Hypothalamus (tissue), 51 donors: ENCODE results near the gene ZFAND2B.
"Not testable (repeated sequence)": the region's sequence is repeated elsewhere in the genome, so short reads cannot be mapped to it uniquely, and the experiment has no call there.

Experiments
- DNase-seq, 51 donors: peaks; one replicate each; lab custom pipeline; 2025; lab: John Stamatoyannopoulos, UW

The ZFAND2B gene

DNA sequence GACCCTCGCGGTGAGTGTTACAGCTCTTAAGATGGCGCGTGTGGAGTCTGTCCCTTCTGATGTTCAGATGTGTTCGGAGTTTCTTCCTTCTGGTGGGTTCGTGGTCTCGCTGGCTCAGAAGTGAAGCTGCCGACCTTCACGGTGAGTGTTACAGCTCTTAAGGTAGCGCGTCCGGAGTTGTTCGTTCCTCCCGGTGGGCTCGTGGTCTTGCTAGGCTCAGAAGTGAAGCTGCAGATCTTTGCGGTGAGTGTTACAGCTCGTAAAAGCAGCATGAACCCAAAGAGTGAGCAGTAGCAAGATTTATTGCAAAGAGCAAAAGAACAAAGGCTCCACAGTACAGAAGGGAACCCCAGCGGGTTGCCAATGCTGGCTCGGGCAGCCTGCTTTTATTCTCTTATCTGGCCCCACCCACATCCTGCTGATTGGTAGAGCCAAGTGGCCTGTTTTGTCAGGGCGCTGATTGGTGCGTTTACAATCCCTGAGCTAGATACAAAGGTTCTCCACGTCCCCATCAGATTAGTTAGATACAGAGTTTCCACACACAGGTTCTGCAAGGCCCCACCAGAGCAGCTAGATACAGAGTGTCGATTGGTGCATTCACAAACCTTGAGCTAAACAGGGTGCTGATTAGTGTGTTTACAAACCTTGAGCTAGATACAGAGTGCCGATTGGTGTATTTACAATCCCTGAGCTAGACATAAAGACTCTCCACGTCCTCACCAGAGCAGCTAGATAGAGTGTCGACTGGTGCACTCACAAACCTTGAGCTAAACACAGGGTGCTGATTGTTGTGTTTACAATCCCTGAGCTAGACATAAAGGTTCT is 5.9 kb upstream of the ZFAND2B start:
- peak in 3 of 51 donors; percentile 7 to 20 (median 13) for DNase-seq

DNA sequence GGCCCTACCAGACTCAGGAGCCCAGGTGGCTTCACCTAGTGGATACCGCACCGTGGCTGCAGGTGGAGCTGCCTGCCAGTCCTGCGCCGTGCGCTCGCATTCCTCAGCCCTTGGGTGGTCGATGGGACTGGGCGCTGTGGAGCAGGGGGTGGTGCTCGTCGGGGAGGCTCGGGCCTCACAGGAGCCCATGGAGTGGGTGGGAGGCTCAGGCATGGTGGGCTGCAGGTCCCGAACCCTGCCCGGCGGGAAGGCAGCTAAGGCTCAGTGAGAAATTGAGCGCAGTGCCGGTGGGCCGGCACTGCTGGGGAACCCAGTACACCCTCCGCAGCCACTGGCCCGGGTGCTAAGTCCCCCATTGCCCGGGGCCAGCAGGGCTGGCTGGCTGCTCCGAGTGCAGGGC is 5.3 kb upstream of the ZFAND2B start:
- DNase-seq, result not testable (repeated sequence)

DNA sequence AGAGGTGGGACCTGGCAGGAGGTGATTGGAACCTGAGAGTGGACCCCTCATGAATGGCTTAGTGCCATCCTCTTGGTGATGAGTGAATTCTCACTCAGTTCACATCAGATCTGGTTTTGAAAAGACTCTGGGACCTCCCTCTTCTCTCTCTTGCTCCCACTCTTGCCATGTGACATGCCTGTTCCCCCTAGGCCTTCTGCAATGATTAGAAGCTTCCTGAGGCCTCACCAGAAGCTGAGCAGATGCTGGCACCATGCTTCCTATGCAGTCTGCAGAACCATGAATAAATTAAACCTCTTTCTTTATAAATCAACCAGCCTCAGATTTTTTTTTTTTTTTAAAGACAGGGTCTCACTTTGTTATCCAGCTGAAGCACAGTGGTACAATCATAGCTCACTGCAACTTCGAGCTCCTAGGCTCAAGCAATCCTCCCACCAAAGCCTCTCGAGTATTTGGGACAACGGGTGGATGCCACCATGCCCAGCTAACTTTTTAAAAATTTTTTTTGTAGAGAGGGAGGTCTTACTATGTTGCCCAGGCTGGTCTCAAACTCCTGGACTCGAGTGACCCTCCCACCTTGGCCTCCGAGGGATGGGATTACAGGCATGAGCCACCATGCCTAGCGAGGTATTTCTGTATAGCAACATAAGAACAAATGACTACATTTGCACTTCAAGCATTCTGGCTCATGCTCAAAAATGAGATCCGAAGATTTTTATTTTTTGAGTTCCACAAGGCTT is 2.0 kb upstream of the ZFAND2B start:
- no peak for DNase-seq

DNA sequence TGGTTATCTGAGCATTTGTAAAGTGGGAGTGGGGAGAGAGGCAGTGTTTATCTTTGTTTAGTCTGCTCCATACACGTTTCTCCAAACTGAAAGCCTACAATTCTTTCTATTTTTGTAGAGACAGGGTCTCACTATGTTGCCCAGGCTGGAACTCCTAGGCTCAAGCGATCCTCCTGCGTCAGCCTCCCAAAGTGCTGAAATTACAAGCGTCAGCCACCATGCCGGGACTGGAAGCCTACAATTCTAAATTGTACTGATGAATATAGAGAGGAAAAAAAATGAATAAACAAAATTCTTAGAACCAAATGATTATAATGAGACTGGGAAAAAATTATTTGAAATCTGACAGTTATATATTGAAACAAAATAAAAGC is 1.4 kb upstream of the ZFAND2B start:
- DNase-seq, result no peak

DNA sequence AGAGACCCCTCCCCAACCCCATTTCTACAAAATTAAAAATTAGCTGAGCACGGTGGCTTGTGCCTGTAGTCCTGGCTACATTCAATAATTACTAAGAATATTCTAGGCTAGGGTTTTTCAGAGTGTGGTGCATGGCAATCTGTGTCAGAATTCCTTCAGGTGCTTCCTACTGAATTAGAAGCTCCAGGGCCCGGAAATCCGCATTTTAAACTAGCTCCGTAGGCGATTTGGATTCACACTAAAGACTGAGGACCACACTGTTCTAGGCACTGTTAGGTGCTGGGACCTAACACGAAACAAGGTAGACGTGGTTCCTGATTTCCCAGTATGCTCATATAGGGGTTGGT is 628 bp upstream of the ZFAND2B start:
- peak in 1 of 51 donors; percentile 34 for DNase-seq

DNA sequence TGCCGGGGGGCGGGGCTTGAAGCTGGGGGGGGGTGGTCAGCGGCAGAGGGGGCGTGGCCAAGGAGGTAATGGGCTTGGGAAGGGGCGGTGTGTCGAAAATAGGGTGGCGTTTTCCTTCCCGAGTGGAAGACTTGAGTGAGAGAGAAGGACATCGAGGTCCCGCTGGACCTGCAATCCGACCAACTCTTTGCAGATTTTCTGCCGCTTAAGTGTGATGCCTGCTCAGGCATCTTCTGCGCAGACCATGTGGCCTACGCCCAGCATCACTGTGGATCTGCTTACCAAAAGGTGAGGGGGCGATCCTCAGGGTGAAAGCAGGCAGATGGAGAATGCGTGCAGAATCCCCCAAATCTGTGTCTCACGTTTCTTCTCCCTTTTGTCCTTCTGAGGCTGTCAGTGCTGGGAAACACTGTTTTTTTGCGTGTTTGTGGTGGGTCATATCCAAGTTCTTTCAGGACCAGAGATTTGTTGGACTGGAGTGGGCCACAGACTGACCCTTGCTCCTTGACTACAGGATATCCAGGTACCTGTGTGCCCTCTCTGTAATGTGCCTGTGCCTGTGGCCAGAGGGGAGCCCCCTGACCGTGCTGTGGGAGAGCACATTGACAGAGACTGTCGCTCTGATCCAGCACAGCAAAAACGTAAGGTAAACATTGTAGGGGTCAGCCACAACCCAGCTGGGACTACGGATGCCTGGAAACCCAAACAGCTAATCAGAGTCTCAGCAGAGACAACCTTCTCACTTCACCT is 727 bp downstream of the ZFAND2B start:
- peak in 3 of 51 donors; percentile 35 to 75 (median 71) for DNase-seq

DNA sequence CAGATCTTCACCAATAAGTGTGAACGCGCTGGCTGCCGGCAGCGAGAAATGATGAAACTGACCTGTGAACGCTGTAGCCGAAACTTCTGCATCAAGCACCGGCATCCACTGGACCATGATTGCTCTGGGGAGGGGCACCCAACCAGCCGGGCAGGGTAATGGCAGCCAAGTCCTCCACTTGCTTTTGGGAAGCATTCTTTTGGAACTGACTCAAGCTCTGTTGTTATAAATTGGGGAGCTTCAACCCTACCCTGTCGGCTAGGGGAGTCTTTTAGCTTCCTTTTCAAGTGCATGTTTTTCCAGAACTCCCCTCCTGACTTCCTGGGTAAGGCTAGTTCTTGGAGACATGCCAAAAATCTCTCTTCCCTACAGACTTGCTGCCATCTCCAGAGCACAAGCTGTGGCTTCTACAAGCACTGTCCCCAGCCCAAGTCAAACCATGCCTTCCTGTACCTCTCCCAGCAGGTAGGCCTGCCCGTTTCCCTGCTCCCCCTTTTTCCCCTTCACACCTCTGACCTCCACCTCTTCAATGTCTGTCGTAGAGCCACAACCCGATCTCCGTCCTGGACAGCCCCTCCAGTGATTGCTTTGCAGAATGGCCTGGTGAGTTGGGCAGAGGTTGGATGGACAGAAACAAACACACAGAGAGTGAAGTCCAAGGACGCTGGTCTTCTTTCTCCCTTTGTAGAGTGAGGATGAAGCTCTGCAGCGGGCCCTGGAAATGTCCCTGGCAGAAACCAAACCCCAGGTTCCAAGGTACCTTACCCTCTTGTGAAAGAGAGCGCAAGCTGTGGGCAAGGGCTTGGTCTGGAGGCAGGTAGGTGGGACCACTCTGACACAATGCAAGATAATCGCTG is 1.5 kb downstream of the ZFAND2B start:
- DNase-seq, result no peak

DNA sequence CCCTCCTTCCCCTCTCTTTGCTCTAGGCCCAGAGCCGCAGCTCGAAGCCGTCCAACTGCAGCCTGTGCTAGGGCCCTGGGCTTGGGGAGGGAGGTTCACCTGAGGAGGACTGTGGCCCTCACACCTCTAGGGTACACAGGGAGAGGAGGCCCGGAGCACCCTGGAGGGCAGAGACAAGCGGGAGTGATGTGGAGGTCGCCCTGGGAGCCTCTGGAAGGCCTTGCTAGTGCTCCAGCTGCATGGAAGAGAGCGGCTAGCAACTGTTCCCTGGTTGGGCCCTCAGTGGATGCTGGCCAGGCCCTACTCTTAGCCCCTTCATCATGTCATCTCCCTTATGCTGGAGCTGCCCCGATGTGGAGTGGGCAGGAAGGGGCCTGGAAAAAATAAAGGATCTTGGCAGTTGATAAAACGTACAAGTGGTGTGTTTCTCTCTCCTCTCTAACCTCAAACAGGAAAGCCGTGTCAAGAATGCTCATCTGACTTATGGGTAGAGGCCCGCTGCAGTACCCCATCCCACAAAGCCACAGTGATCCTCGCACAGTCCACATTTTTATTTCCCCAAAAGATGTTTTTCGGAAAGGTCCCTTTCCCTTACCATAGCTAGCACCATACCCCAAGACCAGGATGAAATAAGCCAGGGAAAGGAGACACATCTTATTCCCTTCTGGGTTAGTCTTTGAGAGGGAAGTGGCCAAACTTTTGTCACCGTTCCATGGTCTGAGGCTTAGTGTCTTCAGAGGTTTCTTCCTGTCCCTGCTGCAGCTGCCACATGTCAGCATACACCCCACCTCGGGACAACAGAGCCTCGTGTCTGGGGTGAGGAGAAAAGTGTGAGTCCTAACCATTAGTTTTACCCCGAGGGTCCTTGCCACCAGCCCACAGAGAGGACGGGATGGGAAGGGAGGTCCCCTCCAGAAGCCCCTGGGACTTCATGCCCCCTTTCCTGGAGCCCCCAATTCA is 2.9 kb downstream of the ZFAND2B start:
- DNase-seq, result no peak

DNA sequence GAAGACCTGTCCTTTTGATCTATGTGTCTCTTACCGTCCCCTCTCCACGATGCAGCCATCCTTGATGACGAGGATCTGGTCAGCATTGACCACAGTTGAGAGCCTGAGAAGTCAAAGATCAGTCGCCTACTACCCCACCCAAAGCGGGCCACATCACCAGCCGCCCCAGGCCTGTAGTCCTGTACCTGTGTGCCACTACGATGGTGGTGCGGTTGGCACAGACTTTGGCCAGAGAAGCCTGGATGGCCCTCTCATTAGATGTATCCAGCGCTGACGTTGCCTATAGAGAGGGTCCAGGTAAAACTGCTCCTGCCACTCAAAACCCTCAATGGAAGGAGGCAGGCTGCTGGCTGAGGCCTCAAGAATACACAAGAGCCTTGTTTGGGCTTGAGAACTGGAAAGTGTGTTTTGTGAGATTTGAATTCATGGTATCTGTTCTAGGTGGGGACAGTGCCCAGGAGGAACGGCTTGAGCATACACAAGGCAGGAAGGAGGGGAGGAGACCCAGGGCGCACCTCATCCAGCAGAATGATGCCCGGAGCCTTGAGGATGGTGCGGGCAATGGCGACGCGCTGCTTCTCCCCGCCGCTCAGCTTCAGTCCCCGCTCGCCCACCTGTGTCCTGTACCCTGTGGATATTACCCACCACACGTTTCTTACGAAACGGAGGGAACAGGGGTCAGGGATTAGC is 3.8 kb downstream of the ZFAND2B start:
- DNase-seq, result no peak

DNA sequence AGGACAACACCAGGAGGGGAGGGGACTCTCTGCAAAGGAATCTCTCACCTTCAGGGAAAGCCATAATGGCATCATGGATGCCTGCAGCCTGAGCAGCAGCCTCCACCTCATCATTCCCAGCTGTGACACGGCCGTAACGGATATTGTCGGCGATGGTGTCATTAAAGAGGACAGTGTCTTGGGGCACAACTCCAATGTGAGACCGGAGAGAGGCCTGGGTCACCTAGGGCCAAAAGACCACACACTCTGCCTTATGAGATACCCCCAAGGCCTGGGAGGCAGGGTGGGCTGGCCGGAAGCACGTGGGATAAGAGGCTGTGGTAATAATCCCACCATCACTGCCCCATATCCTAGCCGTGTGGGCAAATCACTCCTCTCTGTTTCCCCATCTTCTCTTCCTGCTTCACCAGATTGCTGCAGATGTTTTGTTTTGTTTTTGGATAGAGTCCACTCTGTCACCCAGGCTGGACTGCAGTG is 4.3 kb downstream of the ZFAND2B start:
- no peak for DNase-seq

DNA sequence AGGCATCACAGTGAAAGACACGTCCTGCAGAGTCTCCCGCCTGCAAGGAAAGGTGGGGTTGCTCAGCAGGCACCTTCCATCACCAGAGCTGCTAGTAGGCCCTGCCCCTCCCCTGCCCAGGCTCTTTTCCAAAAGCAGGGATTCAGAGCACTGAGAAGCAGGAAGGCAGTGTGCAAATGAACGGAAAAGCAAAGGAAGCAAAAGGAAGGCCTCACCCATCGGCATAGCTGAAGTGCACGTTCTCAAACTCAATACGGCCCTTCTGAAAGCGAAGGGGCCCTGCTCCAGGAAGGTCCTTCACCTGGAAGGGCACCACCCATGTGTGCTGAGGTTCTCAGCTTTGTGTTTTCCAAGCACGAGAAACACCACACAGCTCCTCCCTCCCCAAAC is 6.4 kb downstream of the ZFAND2B start:
- DNase-seq, result no peak

DNA sequence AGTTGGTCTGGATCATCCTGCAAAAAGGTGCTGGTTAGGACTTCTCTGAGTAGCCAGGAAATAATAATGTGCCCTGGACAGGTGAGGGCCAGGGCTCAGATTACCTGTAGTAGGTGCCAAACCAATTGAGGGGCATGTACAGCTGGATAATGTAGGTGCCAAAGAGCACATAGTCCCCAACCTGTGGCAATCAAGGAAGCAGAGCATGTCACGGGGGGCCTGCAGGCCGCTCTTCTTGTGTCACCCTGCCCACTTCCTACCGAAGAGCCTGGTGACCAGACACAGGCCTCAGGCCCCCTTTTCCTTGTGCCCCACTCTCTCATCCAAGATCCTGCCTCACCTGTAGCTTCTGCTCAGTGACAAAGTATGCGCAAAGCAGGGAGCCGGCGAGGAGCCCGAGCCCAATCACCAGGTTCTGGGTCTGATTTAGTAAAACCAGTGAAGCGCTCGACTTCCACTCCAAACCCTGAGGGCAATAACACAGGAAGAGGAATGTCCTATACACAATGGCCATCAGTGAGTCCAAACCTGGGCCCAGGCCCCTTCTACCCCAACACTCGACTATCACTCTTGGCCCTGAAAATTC is 7.0 kb downstream of the ZFAND2B start:
- no peak for DNase-seq

DNA sequence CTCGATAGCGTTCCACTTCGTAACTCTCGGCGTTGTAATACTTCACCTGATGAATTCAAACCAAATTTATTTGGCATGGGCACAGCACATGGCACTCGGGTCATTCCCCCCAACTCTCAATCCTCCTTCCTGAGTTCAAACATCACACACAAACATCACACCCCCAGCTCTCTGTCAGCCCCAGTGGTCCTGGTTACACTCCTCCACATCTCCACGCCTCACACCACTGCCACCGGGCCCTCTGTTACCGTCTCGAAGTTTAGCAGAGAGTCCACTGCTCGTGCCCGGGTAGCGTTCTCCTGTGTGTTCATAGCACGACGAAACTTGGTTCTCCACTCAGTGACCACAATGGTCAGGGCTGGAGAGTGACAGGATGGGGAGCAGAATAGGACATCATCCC is 7.6 kb downstream of the ZFAND2B start:
- DNase-seq, result no peak

DNA sequence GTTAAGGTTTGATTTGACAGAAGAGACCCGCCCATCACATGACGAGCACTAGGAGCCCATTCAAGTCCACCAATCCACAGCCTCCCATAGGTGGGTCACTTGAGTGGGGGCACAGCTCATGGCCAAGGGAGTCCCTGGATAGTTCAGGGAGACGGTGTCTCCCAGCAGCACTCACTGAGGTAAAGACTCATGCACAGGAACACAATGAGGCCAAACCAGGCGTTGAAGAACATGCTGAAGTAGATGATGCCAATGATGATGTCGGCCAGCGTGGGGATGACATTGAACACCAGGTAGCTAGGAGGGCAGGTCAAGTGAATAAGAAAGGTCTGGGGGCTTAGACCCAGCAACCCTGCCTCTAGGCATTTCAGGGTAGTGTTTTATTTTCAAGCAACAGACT is 8.2 kb downstream of the ZFAND2B start:
- no peak for DNase-seq

DNA sequence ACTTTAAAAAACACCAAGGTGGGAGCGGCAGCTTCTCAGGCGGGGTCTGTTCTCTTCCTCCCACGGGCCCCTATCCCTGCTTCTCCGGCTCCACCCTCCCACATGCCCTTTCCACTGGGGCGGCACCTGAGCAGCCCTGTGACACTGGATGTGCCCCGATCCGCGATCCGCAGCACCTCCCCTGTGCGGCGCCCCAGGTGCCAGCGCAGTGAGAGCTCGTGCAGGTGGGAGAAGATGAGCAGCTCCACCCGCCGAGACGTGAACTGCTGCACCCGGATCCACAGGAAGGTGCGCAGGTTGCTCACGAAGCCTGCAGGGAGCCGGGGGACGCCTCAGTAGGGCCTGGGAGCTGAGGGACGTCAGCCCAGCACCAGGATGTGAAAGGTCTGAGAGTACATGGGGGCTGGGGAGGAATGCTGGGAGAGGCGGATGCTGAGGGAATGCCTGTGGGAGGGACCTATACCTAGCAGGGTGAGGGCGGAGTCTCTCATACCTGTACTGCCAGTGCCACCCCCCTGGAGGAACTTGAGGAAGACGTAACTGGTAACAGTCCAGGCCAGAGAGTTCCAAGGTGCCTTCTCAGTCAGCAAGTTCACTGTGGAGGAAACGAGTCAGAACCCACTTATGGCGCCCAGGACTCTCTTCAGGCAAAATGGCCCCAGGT is 9.4 kb downstream of the ZFAND2B start:
- no peak for DNase-seq

DNA sequence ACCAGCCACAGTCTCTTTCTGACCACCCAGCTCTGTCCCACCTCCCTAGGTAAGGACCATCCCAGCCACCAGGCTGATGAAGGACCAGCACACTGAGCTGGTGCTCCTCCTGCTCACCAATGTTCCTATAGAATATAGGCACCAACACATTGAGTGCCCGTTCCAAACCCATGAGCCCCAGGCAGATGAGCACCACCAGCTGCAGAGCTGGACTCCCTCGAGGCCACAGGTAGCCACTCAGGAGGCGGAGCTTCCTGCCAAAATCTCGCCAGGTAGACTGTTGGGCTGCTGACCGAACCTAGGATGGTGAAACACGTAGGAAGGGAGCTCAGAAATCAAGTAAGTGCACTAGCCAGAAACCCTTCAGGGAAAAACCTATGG is 9.9 kb downstream of the ZFAND2B start:
- no peak for DNase-seq

DNA sequence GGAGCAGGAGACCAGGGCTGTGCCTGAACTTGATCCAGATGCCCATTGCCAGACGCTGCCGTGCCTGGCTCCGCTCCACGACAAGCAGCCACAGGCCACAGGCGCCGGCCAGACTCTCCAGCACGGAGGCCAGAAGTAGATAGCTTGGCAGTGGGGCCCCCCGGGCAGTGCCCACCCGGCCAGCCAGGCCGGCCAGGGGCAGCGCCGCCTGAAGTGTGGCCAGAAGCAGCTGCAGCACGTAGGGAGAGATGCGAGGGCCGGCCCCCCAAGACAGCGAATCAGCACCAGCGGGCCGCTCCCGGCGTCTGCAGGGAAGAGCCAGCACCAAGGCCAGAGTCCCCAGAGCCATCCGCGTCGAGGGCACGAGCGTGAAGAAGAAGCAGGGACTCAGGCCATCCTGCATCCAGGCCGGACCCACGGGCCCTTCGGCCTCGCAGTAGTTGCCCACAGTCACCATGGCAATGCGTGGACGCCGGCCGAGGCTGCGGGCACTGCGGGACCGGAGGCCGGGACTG is 11.7 kb downstream of the ZFAND2B start:
- DNase-seq, result peak in 48 of 51 donors; percentile 33 to 88 (median 69)
